Neural cell (in vitro differentiated cells): Measurements from ENCODE around the gene S100A16.

Source experiments
- EZH2 ChIP-seq: fragments of 200-600, 300-800 bp; shearing (Covaris generic), sonication (generic); IDR thresholded peaks from 2 replicates; pipeline ENCODE4 v1.6.1; 2014; ENCODE audit warnings: antibody characterized with exemption, low read length, borderline replicate concordance, mild to moderate bottlenecking; ENCODE audit not compliant: insufficient read depth, poor library complexity, severe bottlenecking
- REST ChIP-seq: IDR thresholded peaks from 2 replicates; pipeline ENCODE4 v1.6.1; 2012; ENCODE audit warnings: borderline replicate concordance

DNA sequence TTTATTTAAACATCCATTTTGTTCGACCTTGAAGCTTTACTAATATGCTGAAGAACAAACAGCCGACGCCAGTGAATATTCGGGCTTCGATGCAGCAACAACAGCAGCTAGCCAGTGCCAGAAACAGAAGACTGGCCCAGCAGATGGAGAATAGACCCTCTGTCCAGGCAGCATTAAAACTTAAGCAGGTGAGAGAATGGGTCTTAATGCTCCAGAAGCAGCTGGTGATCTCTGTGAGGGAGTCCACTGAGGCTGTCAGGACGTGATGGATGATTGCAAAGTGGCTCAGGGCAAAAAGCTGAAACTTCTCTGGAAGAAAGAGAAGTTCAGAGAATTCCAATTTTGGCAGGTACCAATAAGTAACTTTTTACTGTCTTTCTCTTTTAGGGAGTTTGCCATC, 25.3 kb upstream of the S100A16 start:
- TF ChIP-seq REST: no peak
- no peak for TF ChIP-seq EZH2
